Heart left ventricle (tissue), 13 donors: ENCODE measurements around the gene KIF26B.

ENCODE experiments used
- POLR2A ChIP-seq, 2 donors: fragments of 450-650 bp; IDR thresholded peaks; one replicate each; pipeline ENCODE4 v1.6.1; 2017; ENCODE audit warnings: antibody characterized with exemption in 2 of 2, mild to moderate bottlenecking in 2 of 2, moderate library complexity in 2 of 2
- TF ChIP-seq, protein P1 (sequence below), 12 donors: fragments of 200-600 bp; sonication (generic) in 4 of 12; IDR thresholded peaks; one replicate each; pipeline versions ENCODE4 v1.5.0 to v1.8.0; 2018 to 2022; ENCODE audit warnings: antibody characterized with exemption in 12 of 12, mild to moderate bottlenecking in 5 of 12
- donor health status: ischemic (EF 13 %, LVEDD 7.1; RV severe dilation, severe dysfunction).
- donor health status: DM: no; HTN: yes; CAD: no.
- donor health status: DM: no; HTN: no; CAD: no.
- donor health status: ischemic (EF 25% LVEDD 6.9; RV normal size, moderate dysfunction).
- donor health status: ischemic (EF 25% LVEDD 5.7; RV mildly dilated, moderate dysfunction).
- donor health status: ischemic (EF 35%, LVEDD 5.7; RV mildly dilated, moderate dysfunction).
- donor health status: nonischemic (EF 11% LVEDD 7.7; RV severe dilation, severe dysfunction).
- donor health status: DM: yes; HTN: yes; CAD: no.
- donor health status: PGD.
- donor health status: ischemic (EF 29% LVEDD 5.4; RV normal size, mild dysfunction).
- donor health status: nonischemic (EF 23%, LVEDD 6.1; RV moderate dilation, normal function).

DNA sequence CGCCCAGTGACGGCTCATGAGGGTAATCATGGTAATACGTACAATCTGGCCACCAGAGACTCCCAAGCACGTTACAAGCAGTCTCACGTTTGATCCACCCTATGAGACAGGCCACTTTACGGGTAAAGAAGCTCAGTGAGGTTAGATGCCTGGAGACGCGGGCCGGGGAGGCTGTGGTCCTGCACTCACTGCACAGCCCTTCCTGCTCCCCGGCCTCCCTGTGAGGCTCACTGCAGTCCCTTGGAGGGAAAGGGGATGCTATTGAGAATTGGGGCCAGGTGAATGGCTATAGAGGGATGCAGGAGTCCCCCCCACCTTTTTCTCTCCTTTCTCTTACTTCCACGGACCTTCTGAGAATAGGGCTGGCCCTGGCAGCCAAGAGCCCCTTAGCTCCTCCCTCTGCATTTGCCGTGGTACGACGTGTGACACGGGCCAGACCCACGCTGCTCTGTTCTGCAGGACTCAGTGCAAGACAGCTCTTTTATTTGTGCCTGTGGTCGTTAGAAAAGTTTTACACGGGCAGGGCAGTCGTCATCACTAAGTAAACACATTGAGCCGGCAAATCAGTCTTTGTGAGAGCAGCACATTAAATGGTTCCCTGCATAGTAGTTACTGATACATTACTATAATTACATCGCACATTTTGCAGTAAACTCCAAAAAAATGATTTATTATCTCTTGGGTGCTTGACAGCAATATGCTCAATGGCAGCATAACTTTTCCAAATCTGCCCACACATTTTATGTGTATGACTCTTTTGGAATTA, 18.8 kb downstream of the KIF26B start:
- TF ChIP-seq, protein P1, sequence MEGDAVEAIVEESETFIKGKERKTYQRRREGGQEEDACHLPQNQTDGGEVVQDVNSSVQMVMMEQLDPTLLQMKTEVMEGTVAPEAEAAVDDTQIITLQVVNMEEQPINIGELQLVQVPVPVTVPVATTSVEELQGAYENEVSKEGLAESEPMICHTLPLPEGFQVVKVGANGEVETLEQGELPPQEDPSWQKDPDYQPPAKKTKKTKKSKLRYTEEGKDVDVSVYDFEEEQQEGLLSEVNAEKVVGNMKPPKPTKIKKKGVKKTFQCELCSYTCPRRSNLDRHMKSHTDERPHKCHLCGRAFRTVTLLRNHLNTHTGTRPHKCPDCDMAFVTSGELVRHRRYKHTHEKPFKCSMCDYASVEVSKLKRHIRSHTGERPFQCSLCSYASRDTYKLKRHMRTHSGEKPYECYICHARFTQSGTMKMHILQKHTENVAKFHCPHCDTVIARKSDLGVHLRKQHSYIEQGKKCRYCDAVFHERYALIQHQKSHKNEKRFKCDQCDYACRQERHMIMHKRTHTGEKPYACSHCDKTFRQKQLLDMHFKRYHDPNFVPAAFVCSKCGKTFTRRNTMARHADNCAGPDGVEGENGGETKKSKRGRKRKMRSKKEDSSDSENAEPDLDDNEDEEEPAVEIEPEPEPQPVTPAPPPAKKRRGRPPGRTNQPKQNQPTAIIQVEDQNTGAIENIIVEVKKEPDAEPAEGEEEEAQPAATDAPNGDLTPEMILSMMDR (IDR thresholded peaks at IDR 0.05): no peak
- TF ChIP-seq POLR2A (IDR thresholded peaks at IDR 0.05): no peak
